Loucy (cell line): Measurements from ENCODE around the gene DBH.

ENCODE experiments used
- H2AFZ ChIP-seq: fragments of 200-600 bp; sonication (generic); 2 replicates; pipeline ENCODE4 v1.6.0; 2016; ENCODE audit warnings: antibody characterized with exemption, mild to moderate bottlenecking, low read length, moderate library complexity
- H3F3A ChIP-seq: fragments of 200-600 bp; 2 replicates; pipeline ENCODE4 v1.6.0; 2016; ENCODE audit warnings: antibody characterized with exemption, low read depth, mild to moderate bottlenecking
- H3K27me3 ChIP-seq: fragments of 200-600 bp; sonication (generic); 2 replicates; pipeline ENCODE4 v1.6.1; 2014; ENCODE audit warnings: low read length, mild to moderate bottlenecking; ENCODE audit not compliant: insufficient read depth, poor library complexity, severe bottlenecking
- H3K36me3 ChIP-seq: fragments of 200-600 bp; sonication (generic); 2 replicates; pipeline ENCODE4 v1.6.1; 2016; ENCODE audit warnings: low read length; ENCODE audit not compliant: insufficient read depth
- H3K4me1 ChIP-seq: fragments of 200-600 bp; sonication (generic); 2 replicates; pipeline ENCODE4 v1.5.1; 2014; ENCODE audit warnings: low read length, mild to moderate bottlenecking; ENCODE audit not compliant: insufficient read depth, poor library complexity, severe bottlenecking
- H3K4me2 ChIP-seq: fragments of 200-600 bp; sonication (generic); 2 replicates; pipeline ENCODE4 v1.6.0; 2014; ENCODE audit warnings: antibody characterized with exemption, low read length, low read depth, mild to moderate bottlenecking; ENCODE audit not compliant: poor library complexity, severe bottlenecking
- H3K4me3 ChIP-seq: fragments of 200-600 bp; sonication (generic); 2 replicates; pipeline ENCODE4 v1.5.1; 2014; ENCODE audit warnings: low read length, mild to moderate bottlenecking, mixed read lengths; ENCODE audit not compliant: poor library complexity, severe bottlenecking
- H3K79me2 ChIP-seq: fragments of 200-600 bp; sonication (generic); 2 replicates; pipeline ENCODE4 v1.6.1; 2014; ENCODE audit warnings: low read length; ENCODE audit not compliant: insufficient read depth
- H3K9ac ChIP-seq: fragments of 200-600 bp; sonication (generic); 2 replicates; pipeline ENCODE4 v1.6.0; 2014; ENCODE audit warnings: mild to moderate bottlenecking, low read depth, low read length, moderate library complexity; ENCODE audit not compliant: poor library complexity, severe bottlenecking
- H3K9me2 ChIP-seq: fragments of 200-600 bp; sonication (generic); replicated peaks from 2 replicates; pipeline ENCODE4 v1.6.1; 2016; ENCODE audit warnings: low read depth, low read length, mixed read lengths
- H3K9me3 ChIP-seq: fragments of 200-600 bp; sonication (generic); 2 replicates; pipeline ENCODE4 v1.6.1; 2014; ENCODE audit warnings: mild to moderate bottlenecking, antibody characterized with exemption, low read length, low read depth; ENCODE audit not compliant: insufficient read depth
- H4K20me1 ChIP-seq: fragments of 200-600 bp; sonication (generic); 2 replicates; pipeline ENCODE4 v1.6.0; 2014; ENCODE audit warnings: antibody characterized with exemption, low read length, mild to moderate bottlenecking; ENCODE audit not compliant: insufficient read depth, poor library complexity, severe bottlenecking
- CTCF ChIP-seq: fragments of 200-600 bp; sonication (generic); conservative IDR thresholded peaks from 2 replicates; pipeline ENCODE4 v1.5.1; 2014; ENCODE audit warnings: mild to moderate bottlenecking, antibody characterized with exemption, low read length
- EZH2phosphoT487 ChIP-seq: fragments of 200-600 bp; IDR thresholded peaks from 2 replicates; pipeline ENCODE4 v1.6.1; 2018; ENCODE audit warnings: antibody characterized with exemption, mild to moderate bottlenecking, moderate library complexity, borderline replicate concordance

Gene DBH

GRCh38 chr9:133645021-133645765, 9.0 kb downstream of the DBH start:
- H4K20me1 ChIP-seq, result no peaks in the 10 kb centered on the region
- no peaks in the 10 kb centered on the region for H3K27me3 ChIP-seq
- no peaks in the 10 kb centered on the region for H3K79me2 ChIP-seq
- H3K9me2 ChIP-seq, result no peaks in the 10 kb centered on the region
- H3K36me3 ChIP-seq, result no peaks in the 10 kb centered on the region
- no peak overlapping the region for H3K4me3 ChIP-seq
- no peak overlapping the region for H3K9ac ChIP-seq
- H2AFZ ChIP-seq, result no peak overlapping the region
- H3K4me1 ChIP-seq, result no peaks in the 10 kb centered on the region
- no peaks in the 10 kb centered on the region for H3K9me3 ChIP-seq
- no peaks in the 10 kb centered on the region for H3F3A ChIP-seq
- no peak for TF ChIP-seq EZH2phosphoT487
- TF ChIP-seq CTCF, result no peak
- H3K4me2 ChIP-seq, result no peak overlapping the region

GRCh38 chr9:133647148-133647547, 11.0 kb downstream of the DBH start:
- Histone ChIP-seq H2AFZ (no peak overlapping the region), H3K4me2 (no peak overlapping the region), H3K36me3 (no peaks in the 10 kb centered on the region), H4K20me1 (no peaks in the 10 kb centered on the region), H3F3A (no peaks in the 10 kb centered on the region), H3K9me3 (no peaks in the 10 kb centered on the region), H3K9me2 (no peaks in the 10 kb centered on the region), H3K4me1 (no peaks in the 10 kb centered on the region), H3K79me2 (no peaks in the 10 kb centered on the region), H3K4me3 (no peak overlapping the region), H3K27me3 (no peaks in the 10 kb centered on the region), H3K9ac (no peak overlapping the region)
- TF ChIP-seq CTCF (no peak), EZH2phosphoT487 (no peak)

- Histone ChIP-seq H3K9ac (no peak overlapping the region), H4K20me1 (no peaks in the 10 kb centered on the region), H3K79me2 (no peaks in the 10 kb centered on the region), H3K9me3 (no peaks in the 10 kb centered on the region), H3K27me3 (no peaks in the 10 kb centered on the region), H3K4me3 (no peak overlapping the region), H3F3A (no peaks in the 10 kb centered on the region), H3K4me1 (no peaks in the 10 kb centered on the region), H3K9me2 (no peaks in the 10 kb centered on the region), H3K4me2 (no peak overlapping the region), H3K36me3 (no peaks in the 10 kb centered on the region), H2AFZ (no peak overlapping the region)
- TF ChIP-seq EZH2phosphoT487 (no peak), CTCF (no peak)
Observed at GRCh38 chr9:133647765-133648469, 11.8 kb downstream of the DBH start.
